Right renal cortex interstitium (tissue), 3 donors: ENCODE measurements around the gene JUNB. TPM values are rescaled to one million over a fixed set of nuclear protein-coding genes. Genes with fewer than 3 reads are reported as not detected.
"Not testable (repeated sequence)": the region's sequence is repeated elsewhere in the genome, so short reads cannot be mapped to it uniquely, and the experiment has no call there.

Experiments used
- DNase-seq, 3 donors: peaks; one replicate each; pipeline ENCODE4 v3.0.0-alpha.2; 2013; ENCODE audit warnings: low read depth in 3 of 3, low spot score in 2 of 3
- polyA plus RNA-seq, 3 donors: library from polyadenylated mRNA; unstranded; fragments of 120-200 nt; gene quantifications; one replicate each; pipeline ENCODE4 v1.2.1, GENCODE V29; 2013; ENCODE audit not compliant: insufficient read length in 3 of 3

The JUNB gene
- polyA plus RNA-seq, 3 donors = 21.4 to 47.8 (median 32.9) TPM

DNA sequence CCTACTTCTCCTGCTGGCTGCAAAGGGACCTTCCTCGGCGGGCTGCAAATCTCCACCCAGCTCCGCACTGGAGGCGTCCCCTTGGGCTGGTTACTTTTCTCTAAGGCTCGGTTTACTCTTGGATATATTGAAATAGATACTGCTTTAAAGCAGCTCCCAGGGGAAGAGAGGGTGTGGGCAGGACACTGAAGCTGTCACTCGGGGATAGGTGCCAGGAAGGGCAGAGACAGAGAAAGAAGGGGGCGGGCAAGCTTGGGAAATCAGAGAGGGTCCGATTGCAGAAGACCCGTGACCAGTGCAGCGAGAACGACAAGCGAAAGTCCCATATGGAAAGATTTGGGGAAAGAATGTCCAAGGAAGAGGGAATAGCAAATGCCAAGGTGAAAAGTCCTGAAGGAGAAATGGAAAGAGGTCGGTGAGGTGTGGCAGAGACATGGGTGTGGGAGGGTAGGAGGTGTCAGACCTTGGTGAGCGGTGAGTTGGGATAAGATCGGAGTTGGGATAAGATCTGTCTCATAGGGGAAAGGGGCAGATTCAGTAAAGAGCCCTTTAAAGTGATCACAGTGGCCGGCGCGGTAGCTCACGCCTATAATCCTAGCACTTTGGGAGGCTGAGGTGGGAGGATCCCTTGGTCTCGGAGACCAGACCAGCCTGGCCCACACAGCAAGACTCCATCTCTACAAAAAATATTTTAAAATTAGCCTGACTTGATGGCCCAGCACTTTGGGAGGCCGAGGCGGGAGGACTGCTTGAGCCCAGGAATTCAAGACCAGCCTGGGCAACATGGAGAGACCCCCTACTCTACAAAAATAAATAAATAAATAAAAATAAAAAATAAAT lies 11.2 kb downstream of the JUNB start:
- no peak for DNase-seq

DNA sequence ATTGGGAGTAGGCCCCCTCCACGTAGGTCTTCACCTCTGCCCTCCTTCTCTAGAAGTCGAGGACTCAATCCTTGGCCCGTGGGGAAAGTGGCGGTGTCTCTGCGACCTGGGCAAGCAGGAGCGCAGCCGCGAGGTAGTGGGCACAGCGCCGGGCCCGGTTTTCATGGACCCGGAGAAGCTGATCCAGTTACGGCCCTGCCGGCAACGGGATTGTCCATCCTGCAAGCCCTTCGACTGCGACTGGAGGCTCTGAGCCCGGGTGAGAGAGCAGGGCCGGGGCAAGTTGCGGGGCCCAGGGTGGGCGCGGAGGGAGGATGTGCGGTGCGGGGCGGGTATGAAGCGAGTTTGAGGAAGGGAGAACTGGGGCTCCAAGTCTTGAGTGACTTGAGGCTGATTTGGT lies 12.8 kb downstream of the JUNB start:
- DNase-seq = no peak

DNA sequence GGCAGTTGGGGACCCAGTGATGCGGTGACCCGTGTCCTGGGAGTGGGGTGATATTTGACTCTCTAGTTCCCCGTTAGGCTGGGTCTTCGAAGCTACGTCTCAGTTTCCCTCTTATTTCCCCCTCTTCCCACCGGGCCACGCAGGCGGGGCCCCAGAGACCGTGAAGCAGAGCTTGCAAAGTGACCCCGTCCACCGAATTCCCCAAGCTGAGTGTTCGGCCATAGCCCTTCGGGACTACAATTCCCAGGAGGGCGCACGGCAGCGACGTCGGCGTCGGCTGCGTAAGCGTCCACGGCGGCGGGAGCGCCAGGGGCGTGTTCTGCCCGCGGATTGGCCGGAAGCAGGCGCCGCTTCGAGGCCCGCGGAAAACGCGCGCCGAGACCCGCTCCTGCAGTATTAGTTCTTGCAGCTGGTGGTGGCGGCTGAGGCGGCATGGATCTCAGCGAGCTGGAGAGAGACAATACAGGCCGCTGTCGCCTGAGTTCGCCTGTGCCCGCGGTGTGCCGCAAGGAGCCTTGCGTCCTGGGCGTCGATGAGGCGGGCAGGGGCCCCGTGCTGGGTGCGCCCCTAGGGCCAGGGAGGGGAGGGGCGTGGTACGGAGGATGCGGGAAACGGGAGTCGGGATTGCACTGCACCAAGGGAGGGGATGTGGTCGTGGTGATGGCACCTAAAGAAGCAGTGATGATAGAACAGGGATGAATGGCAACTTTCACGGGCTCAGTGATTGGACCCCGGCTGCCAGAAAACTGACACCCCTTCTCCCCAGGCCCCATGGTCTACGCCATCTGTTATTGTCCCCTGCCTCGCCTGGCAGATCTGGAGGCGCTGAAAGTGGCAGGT lies 15.2 kb downstream of the JUNB start, which contains the start of gene RNASEH2A:
RNASEH2A (plus strand) TSS at position 343 of the 840 bp plus-strand sequence; CDS start at position 433, 90 bp downstream.
- DNase-seq = peak in 1 of 3 donors; percentile 85

DNA sequence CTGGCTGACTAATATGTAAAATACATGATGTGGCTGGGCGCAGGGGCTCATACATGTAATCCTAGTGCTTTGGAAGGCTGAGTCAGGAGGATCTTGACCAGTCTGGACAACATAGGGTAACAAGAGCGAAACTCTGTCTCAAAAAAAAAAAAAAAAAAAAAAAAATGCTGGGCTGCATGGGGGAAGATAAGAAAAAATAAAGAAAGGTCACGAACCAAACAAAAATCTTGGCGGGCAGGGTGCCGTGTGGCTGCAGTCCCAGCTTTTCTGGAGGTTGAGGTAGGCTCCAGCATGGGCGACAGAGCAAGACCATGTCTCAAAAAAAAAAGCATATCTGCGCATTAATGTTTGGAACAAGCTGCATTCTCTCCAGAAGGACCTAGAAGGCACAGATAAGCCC lies 23.8 kb downstream of the JUNB start:
- no peak for DNase-seq

DNA sequence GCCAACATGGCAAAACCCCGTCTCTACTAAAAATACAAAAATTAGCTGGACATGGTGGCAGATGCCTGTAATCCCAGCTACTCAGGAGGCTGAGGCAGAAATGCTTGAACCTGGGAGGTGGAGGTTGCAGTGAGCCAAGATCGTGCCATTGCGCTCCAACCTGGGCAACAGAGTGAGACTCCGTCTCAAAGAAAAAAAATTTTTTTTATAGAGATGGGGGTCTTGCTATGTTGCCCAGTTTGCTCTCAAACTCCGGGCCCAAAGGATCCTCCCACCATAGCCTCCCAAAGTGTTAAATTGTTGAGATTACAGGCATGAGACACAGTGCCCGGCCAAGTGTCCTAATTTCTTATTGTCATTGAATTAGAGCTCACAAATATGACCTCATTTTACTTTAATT lies 25.9 kb downstream of the JUNB start:
- not testable (repeated sequence) for DNase-seq

DNA sequence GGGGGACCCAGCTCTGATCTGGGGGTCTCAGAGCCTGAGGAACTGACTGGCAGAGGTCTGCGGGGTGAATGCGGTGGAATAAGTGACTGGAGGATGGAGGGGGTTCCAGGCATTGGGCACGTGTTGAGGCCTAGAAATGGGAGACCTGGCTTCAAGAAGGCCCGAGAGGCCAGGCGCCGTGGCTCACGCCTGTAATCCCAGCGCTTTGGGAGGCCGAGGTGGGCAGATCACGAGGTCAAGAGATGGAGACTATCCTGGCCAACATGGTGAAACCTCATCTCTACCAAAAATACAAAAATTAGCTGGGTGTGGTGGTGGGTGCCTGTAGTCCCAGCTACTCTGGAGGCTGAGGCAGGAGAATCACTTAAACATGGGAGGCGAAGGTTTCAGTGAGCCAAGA lies 26.5 kb downstream of the JUNB start:
- DNase-seq = not testable (repeated sequence)

DNA sequence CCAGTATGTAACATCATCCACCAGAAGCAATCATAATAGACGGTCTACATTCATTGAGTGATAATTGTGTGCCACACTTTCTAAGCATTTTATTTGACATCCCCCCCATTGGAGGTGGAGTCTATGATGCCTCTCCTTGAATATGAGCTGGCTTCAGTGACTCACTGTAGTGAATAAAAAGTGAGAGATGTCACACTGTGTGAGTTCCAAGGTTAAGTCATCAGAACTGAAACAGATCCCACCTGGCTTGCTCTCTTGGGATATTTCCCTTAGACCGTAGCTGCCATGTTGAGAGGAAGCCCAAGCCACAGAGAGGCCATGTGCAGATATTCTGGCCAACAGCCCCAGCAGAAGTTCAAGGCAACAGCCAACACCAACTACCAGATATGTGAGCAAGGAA lies 30.5 kb downstream of the JUNB start:
- DNase-seq = no peak

DNA sequence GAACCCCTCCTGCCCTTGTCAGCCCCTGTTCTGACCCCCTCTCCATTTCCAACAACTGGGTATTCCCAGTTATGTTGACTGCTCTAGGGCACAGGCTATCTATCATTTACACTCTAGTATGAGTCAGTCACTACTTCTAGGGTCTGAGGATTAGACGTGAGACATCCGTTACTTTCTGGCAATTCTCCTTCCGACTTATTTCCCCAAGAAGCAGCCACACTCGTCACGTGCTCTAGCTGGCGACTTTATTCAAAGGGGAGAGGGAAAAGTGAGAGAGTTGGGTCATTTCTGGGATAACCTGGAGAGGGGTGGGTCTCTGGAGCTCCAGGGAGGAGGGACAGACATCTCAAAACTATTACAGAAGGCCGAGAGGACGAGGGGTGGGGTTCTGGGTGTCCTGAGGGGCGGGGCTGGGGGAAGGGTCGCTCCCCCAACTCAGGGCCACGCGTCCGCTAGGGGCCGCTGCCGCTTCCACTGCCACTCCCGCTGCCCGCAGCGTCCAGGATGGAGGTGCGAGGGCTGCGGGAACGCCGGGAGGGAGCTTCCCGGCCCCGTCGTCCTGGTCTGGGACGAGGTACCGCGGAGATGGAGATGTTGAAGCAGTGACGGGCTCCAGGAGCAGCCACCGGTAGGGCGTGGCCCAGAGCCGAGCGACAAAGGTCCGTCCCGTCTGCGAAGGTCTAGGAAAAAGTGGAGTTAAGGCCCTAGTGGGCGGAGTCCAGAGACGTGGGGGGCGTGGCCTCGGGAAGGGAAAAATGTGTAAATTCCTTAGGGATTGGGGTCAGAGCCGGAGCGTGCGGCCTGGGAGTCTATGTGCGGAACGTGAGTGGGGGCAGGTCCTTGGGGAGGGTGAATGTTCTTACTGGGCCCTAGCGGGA lies 34.2 kb downstream of the JUNB start:
- DNase-seq = no peak

DNA sequence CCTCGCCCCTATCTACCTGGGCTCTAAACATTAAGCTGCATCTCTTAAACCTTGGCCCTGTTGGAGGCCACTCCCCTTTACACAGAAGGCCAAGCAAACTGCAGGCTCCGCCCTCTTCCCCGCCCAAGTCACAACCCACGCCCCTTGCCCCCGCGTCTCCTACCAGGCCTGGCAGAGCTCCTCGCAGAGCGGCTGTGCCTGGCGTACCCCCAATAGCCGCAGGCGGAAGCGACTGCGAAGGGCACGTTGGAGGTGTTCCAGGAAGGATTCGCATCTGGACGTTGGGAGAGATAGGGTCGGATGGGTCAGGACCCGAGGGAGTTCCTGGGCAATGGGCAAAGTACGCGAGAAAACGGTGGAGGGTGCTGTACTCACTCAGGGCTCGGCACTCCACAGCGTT lies 37.2 kb downstream of the JUNB start:
- DNase-seq = no peak

DNA sequence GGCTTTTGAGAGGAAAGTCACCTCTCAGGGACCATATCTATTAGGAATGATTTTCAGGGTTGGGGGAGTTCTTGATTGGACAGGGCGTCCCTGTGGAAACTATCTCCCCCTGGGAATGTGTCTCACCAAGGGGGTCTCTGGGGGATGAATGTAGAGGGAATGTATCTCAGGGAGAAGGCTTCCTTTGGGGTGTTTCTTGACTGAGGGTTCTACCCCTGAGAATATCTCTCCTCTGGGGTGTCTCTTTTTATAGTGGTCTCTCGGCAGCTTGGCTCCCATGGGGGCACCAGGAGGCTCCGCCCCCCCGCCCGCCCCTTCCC lies 42.1 kb downstream of the JUNB start:
- no peak for DNase-seq

DNA sequence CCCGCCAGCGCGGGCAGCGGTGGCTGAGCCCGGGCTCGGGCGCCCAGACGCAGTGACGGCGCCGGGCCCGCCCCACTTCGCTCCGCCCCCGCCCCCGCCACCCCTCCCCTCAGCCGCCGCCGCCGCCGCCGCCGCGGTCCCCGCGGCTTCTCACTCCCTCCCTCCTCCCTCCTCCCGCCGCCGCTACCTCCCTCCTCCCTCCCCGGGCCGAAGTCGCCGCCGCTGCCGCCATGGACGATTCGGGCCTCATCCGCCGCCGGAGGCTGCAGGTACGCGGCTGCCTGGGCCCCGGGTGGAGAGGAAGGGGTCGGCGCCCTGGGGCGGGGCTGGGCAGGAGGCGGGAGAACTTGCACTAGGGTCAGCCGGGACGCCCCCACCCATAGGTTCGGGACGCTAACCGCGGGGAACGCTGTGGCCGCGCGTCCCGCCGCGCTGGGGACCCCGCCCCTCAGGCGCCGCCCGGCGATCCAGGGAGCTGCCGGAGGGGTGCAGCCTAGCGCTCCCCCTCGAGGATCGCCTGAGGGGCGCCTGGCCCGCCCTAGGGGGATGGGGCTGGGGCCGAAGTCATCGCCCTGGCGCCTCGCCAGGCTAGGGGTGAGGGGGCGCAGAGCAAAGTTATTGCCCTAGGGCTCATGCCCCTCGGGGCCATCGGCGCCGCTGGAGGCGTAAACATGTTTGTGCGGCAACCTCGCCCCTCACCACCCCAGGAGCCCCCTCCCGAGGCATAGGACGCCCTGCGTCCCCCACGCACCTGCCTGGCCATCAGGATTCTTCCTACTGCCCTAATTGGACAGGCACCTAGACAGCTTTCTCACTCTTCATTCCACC lies 42.7 kb downstream of the JUNB start:
- DNase-seq = no peak

DNA sequence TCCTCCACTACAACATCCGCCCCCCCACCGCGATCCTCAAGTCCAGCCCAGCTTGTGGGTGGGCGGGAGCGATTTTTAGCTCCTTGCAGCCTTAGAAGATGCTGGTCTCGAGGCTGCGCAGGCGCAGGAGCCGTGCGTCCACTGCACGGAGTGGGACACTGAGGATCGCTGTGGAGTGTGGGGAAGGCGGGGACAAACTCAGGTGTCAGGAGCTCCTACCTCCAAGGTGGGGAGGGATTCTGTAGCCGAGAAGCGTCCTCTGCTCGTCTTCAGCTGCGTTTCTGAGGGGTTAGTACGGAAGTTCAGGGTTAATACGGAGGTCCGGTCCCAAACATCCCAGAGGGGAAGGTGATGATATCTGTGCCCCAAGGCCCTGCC lies 43.3 kb downstream of the JUNB start, which contains the start of gene RTBDN:
RTBDN (minus strand) TSS at position 14 of the 378 bp plus-strand sequence. CDS start 4,600 bp downstream, outside the sequence.
- DNase-seq = no peak

DNA sequence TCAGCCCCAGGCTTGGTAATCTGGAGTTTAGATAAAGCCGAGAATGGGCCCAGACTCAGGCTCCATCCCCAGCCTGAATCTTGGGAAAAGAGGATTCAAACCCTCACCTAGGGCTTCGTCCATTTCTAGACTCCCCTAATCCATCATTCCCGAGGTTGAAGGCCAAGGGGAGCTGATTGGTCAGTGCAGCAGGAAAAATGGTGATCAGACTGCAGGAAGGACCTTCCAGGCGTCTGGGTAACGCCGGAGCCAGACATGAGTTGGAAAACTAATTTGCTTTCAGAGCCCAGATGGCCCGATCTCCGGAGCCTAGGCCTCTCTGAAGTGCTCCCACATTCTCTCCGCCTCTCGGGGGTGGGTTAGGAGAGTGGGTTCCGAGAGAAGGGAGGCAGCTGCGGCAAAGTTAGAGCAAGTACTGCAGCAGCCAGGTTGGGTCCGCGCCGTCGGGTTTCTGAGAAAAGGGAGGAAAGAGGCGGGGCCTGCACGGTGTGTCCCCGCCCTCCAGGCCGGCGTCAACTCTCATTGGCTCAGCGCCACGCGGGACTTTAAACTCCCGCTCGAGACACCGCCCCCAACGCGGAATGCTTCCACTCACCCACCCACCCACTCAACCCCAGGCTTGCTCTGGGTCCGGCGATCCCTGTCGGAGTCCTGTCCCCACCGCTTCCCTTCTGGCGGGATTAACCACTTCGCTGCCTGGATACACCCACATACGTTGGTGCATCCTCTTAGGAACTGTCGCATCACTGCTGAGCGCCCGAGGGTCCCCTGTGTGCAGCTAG lies 43.9 kb downstream of the JUNB start:
- DNase-seq = no peak

DNA sequence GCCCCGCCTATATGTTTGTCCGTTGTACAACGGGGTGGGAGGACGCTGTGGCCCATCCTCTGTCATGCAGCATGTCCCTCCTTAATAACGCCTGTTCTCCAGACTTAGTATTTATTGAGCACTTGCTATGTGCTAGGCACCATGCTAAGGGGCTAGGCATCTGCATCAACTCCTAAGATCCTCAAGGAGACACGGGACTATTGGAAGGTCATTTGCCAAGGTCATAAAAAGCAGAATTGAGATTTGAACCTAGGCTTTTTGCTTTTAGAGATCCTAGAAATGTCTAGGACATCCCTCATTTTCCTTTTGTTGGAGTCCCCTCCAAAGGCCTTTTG lies 45.2 kb downstream of the JUNB start:
- DNase-seq = no peak

DNA sequence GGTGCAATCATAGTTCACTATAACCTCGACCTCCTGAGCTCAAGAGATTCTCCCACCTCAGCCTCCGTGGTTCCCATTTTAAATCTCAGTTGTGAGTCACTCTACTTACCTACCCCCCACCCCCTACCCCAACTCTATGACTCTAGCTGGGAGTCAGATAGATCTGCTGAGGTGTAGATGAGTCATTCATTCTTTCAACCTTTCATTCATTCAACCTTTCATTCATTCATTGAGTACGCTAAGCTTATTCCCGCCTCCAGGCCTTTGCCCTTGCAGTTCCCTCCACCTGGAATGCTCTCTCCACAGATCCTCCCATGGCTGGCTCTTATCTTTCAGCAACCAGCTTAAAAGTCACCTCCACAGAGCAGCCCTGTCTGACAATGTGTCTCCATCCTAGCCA lies 45.9 kb downstream of the JUNB start:
- DNase-seq = no peak

DNA sequence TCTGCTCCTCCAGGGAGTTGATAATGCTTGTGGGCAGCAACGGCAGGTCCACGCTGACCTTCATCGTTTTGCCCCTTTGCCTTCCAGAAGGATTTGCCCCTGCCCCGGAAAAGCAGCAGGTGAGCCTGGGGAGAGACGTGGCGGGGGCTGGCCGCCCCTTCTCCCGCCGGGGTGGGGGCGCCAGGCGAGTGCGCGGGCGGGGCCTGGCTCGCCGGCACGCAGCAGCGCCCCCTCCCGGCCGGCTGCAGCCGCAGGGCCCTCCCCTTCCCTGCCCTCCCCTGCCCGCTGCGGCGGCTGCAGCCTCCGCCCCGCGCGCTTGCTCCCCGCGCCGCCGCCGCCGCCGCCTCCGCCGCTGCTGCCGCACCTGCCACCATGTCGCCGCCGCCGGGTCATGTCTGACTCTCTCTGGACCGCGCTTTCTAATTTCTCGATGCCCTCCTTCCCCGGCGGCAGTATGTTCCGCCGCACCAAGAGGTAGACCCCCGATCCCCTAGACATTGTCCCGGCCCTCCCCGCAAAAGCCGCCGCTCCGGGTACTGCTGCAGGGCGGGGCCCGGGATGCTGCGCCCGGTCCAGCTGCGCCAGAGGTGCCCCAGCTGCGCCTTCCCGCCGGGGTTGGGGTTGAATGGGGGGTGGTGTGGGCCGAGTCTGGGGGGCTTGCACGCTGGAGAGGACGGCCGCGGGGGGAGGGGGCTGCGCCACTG lies 47.0 kb downstream of the JUNB start, which contains the start of gene MAST1:
MAST1 (plus strand) TSS at position 334 of the 704 bp plus-strand sequence; CDS start at position 392, 58 bp downstream.
- no peak for DNase-seq

DNA sequence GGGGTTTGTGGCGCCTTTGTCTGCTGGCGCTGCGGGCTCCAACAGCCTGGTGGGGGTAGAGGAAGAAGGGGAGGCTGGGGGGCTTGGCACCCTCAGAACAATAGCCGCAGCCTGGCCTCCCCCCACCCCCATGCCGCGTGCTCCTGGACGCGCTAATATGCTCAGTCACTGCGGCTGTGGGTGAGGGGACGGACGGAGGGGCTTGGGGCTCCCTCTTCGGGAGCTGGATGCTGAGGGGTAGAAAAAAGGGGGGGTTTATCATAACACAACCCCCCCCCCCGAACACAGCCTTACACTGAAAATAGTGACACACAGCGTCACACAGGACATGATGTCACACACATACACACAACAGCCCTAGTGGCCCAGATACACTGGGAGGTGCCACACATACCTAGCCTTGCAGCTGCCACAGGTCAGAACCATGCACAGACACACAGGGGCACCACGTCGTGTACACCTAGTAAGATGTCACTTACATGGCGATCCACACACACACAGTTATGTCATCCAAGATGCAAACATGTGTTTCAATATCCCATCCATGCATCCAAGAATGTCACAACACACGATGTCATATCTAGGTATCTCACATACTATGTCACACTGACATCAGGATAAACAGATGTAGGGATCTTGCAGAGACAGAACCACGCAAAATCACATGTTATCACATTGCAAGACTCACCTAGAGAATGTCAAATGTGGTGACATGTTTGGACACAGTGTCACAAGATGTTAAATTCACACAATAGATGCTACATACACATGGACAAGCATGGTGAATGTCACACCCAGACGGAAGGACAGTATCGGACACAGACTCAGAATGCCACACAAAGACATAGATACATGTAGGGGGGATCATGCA lies 47.8 kb downstream of the JUNB start:
- no peak for DNase-seq
